Transverse colon (tissue), 4 donors: ENCODE measurements around the gene TMUB2. TPM values are rescaled to one million over a fixed set of nuclear protein-coding genes. Genes with fewer than 3 reads are reported as not detected.

Experiments
- DNase-seq: peaks from one replicate; pipeline ENCODE4 v3.0.0-alpha.2; 2019
- H3K27ac ChIP-seq, 4 donors: fragments of 200-600 bp; sonication (generic); 2 replicates each; pipeline ENCODE4 v1.5.1; 2016 to 2018; ENCODE audit warnings: inconsistent platforms in 4 of 4
- H3K27me3 ChIP-seq: fragments of 200-600 bp; sonication (generic); 2 replicates; pipeline ENCODE4 v1.5.1; 2017; ENCODE audit warnings: inconsistent platforms
- H3K36me3 ChIP-seq, 4 donors: fragments of 200-600 bp; sonication (generic); 2 replicates each; pipeline ENCODE4 v1.5.1; 2017 to 2019; ENCODE audit warnings: inconsistent platforms in 4 of 4
- H3K4me1 ChIP-seq, 4 donors: fragments of 200-600 bp; sonication (generic); 2 replicates each; pipeline ENCODE4 v1.5.1; 2017 to 2020; ENCODE audit warnings: inconsistent platforms in 4 of 4
- H3K4me3 ChIP-seq, 4 donors: fragments of 200-600 bp; sonication (generic); 1 replicate in 1 of 4; 2 replicates in 3 of 4; pipeline versions ENCODE4 v1.5.1 to v1.6.1; 2017 to 2019; ENCODE audit warnings: inconsistent platforms in 4 of 4
- H3K9me3 ChIP-seq, 2 donors: fragments of 200-600 bp; sonication (generic); 2 replicates each; pipeline ENCODE4 v1.5.1; 2017 to 2019; ENCODE audit warnings: inconsistent platforms in 2 of 2
- EP300 ChIP-seq: sonication (generic); formaldehyde crosslinking; IDR thresholded peaks from one replicate; pipeline ENCODE4 v1.6.1; 2017; ENCODE audit warnings: antibody characterized with exemption, low read depth
- POLR2A ChIP-seq: fragments of 450-650 bp; IDR thresholded peaks from one replicate; pipeline ENCODE4 v1.6.1; 2016; ENCODE audit warnings: antibody characterized with exemption, mild to moderate bottlenecking, moderate library complexity
- POLR2AphosphoS5 ChIP-seq, 3 donors: sonication (generic); formaldehyde crosslinking; IDR thresholded peaks; one replicate each; pipeline ENCODE4 v1.6.1; 2016; ENCODE audit warnings: antibody characterized with exemption in 3 of 3
- WGBS, 2 donors: methylation state at CpG; one replicate each; pipeline ENCODE4 v1.1.5; 2018; ENCODE audit warnings: low coverage in 1 of 2; 5-methylcytosine and 5-hydroxymethylcytosine counted together
- in situ Hi-C, 4 donors: fragments of 200-750 bp; cut with MboI; loops; one replicate each; pipeline versions ENCODE4 v1.15.0 to v1.15.1; 2017; ENCODE audit warnings: low sequenced_read_pairs in 3 of 4, low pct_ligation_motif_present in 1 of 4, low pct_unique_long_range_greater_than_20kb in 1 of 4
- intact Hi-C: fragments of 100-400 bp; cut with DNase I; formaldehyde crosslinking; loops from one replicate; pipeline ENCODE4 v1.15.1; 2023; ENCODE audit warnings: low total_unique reads
- total RNA-seq, 4 donors: library from RNA; depleted of rRNA; stranded (reverse); fragments of >200 nt; gene quantifications; one replicate each; pipeline ENCODE4 v1.1.0, GENCODE V29; 2016
- TF ChIP-seq, protein P1 (sequence below), 5 experiments: fragments of 200-600 bp in 3 of 5; fragments of 450-650 bp in 2 of 5; sonication (generic) in 3 of 5; IDR thresholded peaks; 1 replicate in 2 of 5; 2 replicates in 3 of 5; pipeline ENCODE4 v1.5.1; 2016 to 2017; ENCODE audit warnings: antibody characterized with exemption in 5 of 5, inconsistent platforms in 3 of 5, mild to moderate bottlenecking in 2 of 5, moderate library complexity in 1 of 5

TMUB2 gene
- total RNA-seq, 4 donors from 2014 or later, result 53.4 to 70.5 (median 60.6) TPM

DNA sequence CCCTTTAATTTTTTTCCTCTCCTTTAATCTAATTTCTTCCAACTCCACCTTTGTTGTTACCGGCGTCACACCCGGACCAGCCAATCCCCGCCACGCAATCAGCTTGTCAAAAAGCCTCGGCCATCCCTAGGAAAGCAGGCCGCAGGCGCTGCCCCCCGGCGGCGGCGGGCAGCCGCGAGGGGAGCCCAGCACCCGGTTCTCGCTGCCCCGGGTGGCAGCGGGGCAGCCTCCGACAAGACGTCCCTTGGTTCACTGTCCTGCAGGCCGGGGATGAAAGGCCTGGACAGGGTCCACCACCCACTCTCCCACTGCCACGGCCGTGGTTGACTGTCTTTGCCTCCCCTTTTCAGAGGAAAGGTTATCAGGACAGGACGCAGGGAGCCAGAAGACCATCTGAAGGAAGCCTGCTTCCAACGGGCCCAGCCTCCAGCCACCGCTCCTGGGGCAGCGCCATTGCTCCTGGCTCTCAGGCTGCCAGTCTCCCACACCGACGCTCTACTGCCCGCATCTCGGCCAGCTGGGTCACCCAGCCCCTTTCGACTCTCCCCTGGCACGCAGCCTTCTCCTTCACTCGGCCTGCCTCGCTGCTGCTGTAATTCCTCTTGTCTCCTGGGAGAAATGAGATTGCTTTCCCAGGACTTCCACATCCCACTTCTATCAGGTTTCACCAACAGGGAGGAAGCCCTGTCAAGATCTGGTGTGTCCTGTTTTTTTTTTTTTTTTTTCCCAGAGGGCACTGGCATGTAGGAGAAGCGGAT lies 35.5 kb downstream of the TMUB2 start:
- TF ChIP-seq POLR2A (peak; percentile 51), POLR2AphosphoS5 (IDR thresholded peaks at IDR 0.05) (peak; percentile 24 to 53 (median 38)), EP300 (no peak)
- TF ChIP-seq, protein P1, sequence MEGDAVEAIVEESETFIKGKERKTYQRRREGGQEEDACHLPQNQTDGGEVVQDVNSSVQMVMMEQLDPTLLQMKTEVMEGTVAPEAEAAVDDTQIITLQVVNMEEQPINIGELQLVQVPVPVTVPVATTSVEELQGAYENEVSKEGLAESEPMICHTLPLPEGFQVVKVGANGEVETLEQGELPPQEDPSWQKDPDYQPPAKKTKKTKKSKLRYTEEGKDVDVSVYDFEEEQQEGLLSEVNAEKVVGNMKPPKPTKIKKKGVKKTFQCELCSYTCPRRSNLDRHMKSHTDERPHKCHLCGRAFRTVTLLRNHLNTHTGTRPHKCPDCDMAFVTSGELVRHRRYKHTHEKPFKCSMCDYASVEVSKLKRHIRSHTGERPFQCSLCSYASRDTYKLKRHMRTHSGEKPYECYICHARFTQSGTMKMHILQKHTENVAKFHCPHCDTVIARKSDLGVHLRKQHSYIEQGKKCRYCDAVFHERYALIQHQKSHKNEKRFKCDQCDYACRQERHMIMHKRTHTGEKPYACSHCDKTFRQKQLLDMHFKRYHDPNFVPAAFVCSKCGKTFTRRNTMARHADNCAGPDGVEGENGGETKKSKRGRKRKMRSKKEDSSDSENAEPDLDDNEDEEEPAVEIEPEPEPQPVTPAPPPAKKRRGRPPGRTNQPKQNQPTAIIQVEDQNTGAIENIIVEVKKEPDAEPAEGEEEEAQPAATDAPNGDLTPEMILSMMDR (IDR thresholded peaks at IDR 0.05), result peak in 2 of 5 experiments; percentile 17 to 24
- Histone ChIP-seq H3K27me3 (no peaks in the 10 kb centered on the region), H3K27ac (peak overlapping the region; percentile 99 to 100 (median 100)), H3K4me1 (peaks cover 21 to 37% (median 32%) of the 10 kb centered on the region in 4 donors), H3K4me3 (peak overlapping the region; percentile 25 to 98 (median 90)), H3K9me3 (no peaks in the 10 kb centered on the region), H3K36me3 (no peaks in the 10 kb centered on the region)
- in situ Hi-C loops (no loop called here), intact Hi-C loops (no loop called here)
- WGBS, 2 donors, result 9 to 14% methylated on average over 16 to 36 of the region's 36 CpGs
- DNase-seq, result peak; percentile 83

DNA sequence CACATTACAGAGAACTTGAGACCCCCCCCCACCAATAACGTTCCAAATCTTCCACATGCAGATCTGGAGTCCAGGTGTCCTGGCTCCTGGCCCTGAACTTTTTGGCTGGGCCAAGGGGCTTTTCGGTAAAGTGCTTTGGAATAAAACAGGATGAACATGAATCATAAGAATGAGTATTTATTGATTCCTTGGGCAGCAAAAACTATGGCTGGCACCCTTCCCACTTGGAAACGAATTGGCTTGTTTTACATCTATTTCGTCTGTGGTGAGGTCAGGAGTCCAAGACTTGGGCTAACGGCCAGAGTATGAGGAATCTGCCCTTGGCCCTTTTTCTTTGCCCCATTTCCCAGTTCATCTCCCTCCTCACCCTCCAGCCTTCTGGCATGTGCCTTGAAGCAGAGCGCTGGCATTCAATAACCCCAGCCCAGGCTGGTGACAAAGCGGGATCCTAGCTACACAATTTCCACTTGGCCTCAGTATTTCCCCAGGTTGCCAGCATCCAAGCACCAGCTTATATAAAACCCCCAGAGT lies 36.8 kb downstream of the TMUB2 start:
- TF ChIP-seq POLR2A (no peak), POLR2AphosphoS5 (IDR thresholded peaks at IDR 0.05) (peak in 1 of 3 donors; percentile 52)
- 14 to 32% methylated on average over 5 to 7 of the region's 7 CpGs for WGBS, 2 donors
- Histone ChIP-seq H3K36me3 (no peaks in the 10 kb centered on the region), H3K27me3 (no peaks in the 10 kb centered on the region), H3K9me3 (no peaks in the 10 kb centered on the region), H3K4me3 (no peak overlapping the region), H3K4me1 (peaks cover 12 to 28% (median 22%) of the 10 kb centered on the region in 4 donors), H3K27ac (peak overlapping the region; percentile 99 to 100 (median 100))
- peak; percentile 62 for DNase-seq
- intact Hi-C loops, result no loop called here
- in situ Hi-C loops, result no loop called here

DNA sequence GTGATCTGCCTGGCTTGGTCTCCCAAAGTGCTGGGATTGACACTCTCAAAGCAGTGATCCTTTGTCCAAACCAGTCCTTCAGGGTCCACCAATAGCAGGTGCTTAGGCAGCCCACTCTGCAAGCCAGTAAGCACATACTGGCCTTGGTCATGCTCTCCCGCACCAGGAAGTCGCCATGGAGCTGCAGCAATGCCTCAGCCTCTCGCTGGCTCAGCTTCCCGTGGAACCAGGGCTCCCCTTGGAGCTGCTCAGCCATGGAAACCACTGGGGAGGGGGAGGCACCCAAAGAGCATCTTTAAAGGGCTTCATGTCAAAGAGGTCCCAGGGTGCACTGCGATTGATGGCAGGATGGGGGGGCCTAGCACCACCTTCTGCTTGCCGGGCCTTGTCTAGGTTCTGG lies 42.3 kb downstream of the TMUB2 start:
- Histone ChIP-seq H3K27ac (no peak overlapping the region), H3K9me3 (no peaks in the 10 kb centered on the region), H3K36me3 (no peaks in the 10 kb centered on the region), H3K27me3 (no peaks in the 10 kb centered on the region), H3K4me3 (no peak overlapping the region), H3K4me1 (peaks cover 0 to 7% (median 0%) of the 10 kb centered on the region in 4 donors)
- intact Hi-C loops (loop anchor here (5.0 kb wide), 1 partner anchor 88 kb away; no protein-coding TSS in a partner anchor), in situ Hi-C loops (no loop called here)
- WGBS, 2 donors, result 93% methylated on average over 6 of the region's 6 CpGs; no CpG with 5 or more reads in 1 of the 2 donors
- TF ChIP-seq EP300, result no peak
- TF ChIP-seq POLR2A, result no peak
- TF ChIP-seq, protein P1 (IDR thresholded peaks at IDR 0.05), result no peak
- TF ChIP-seq POLR2AphosphoS5 (IDR thresholded peaks at IDR 0.05), result no peak
- DNase-seq, result no peak

DNA sequence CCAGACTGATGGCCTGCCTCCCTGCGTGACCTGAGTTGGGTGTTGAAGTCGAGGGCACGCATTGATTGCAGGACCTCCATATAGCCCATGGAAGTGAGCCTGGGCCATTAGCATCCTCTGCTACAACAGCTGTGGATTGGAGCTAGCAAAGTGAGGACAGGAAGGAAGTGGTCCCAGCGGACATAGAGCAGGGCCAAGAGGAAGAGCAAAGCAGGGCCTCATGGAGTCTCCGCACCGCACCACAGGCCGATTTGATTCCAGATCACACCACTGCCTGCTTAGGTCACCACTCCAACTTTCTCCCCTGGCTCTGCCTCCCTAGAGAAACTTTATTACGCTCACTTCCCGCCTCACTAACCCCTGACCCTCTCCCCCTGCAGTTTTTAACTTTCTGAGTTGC lies 43.4 kb downstream of the TMUB2 start:
- no peak for DNase-seq
- TF ChIP-seq POLR2A (no peak), POLR2AphosphoS5 (IDR thresholded peaks at IDR 0.05) (no peak), EP300 (no peak)
- TF ChIP-seq, protein P1 (IDR thresholded peaks at IDR 0.05), result no peak
- H3K27ac ChIP-seq, result no peak overlapping the region
- H3K9me3 ChIP-seq, result no peaks in the 10 kb centered on the region
- intact Hi-C loops, result no loop called here
- in situ Hi-C loops, result no loop called here
- no peaks in the 10 kb centered on the region for H3K4me1 ChIP-seq
- 83 to 87% methylated on average over 2 to 9 of the region's 9 CpGs for WGBS, 2 donors
- no peaks in the 10 kb centered on the region for H3K36me3 ChIP-seq
- H3K4me3 ChIP-seq, result no peak overlapping the region
- H3K27me3 ChIP-seq, result no peaks in the 10 kb centered on the region
